Activated CD4-positive, alpha-beta T cell treated with anti-CD3 and anti-CD28 coated beads, Interleukin-2, Interleukin-4, amounts not matched to agents 100 ng/mL and 50 ng/mL, durations not matched to agents 16 hours and 8 hours (primary cell): ENCODE results near the gene RCAN3.

Experiments
- DNase-seq: peaks from one replicate; pipeline ENCODE4 v3.0.0-alpha.2; 2020; ENCODE audit warnings: low spot score

Gene RCAN3

GRCh38 chr1:24580756-24581155 is 78.1 kb downstream of the RCAN3 start:
- no peak for DNase-seq

GRCh38 chr1:24584171-24584647 is 81.6 kb downstream of the RCAN3 start:
- no peak for DNase-seq

- no peak for DNase-seq
These were observed 83.5 kb downstream of the RCAN3 start for GRCh38 chr1:24586119-24586518.

- peak; percentile 81 for DNase-seq
These were observed 84.6 kb downstream of the RCAN3 start for GRCh38 chr1:24586970-24587820.

GRCh38 chr1:24588573-24588972 is 85.9 kb downstream of the RCAN3 start:
- no peak for DNase-seq

- no peak for DNase-seq
These were observed 86.6 kb downstream of the RCAN3 start for GRCh38 chr1:24589200-24589599.
